Measurements from ENCODE around the gene COL19A1.
"Not testable (repeated sequence)": the region's sequence is repeated elsewhere in the genome, so short reads cannot be mapped to it uniquely, and the experiment has no call there.

The COL19A1 gene

DNA sequence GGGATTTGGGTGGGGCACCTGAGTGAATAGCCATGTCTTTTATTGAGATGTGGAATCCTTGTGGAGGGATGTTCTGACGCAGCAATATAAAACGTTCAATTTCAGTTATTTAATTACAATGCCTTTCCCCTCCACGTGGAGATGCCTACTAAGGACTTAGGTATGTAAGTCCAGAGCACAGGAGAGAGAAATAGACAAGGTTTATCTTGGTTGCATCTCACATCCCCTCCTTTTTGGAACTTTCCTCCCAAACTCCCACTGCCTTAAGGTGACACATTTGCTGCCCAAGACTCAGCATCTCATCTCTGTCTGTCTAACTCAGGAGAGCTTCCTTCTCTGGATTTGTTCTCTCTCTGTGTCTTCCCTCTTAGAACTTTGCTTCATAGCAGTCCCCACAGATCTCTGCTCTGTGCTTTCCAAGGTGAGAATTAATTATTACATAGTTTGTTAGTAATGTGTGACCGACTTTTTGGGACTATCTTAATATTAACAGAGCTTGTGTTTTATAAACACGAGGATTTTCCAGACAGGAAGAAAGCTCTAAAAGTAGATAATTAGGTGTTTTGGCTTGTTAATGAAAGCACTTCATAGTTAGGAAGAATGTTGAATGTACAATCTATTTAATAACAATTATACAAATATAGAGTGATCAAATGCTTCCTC, 52.6 kb downstream of the COL19A1 start:
- Histone ChIP-seq H3K36me3 (replicated peaks; ENCODE audit: insufficient read depth, low read length) (no peaks in the 10 kb centered on the region), H3K4me3 (ENCODE audit: low read length) (no peak overlapping the region), H2AFZ (ENCODE audit: low read length) (no peak overlapping the region), H4K20me1 (ENCODE audit: insufficient read depth, low read length) (no peaks in the 10 kb centered on the region), H3K9me3 (replicated peaks; ENCODE audit: insufficient read depth, low read length) (no peaks in the 10 kb centered on the region), H3K9me2 (replicated peaks; ENCODE audit: insufficient read depth, low read length) (no peaks in the 10 kb centered on the region), H3K27ac (ENCODE audit: low read length) (no peak overlapping the region), H3K9ac (ENCODE audit: low read length) (no peak overlapping the region), H3F3A (ENCODE audit: insufficient read depth, low read length) (no peaks in the 10 kb centered on the region), H3K27me3 (replicated peaks; ENCODE audit: insufficient read depth, low read length) (no peaks in the 10 kb centered on the region), H3K4me1 (ENCODE audit: low read length) (no peaks in the 10 kb centered on the region), H3K79me2 (ENCODE audit: low read length) (no peaks in the 10 kb centered on the region), H3K4me2 (ENCODE audit: low read depth, low read length) (no peak overlapping the region)
- no peak for TF ChIP-seq EZH2 (optimal IDR thresholded peaks at IDR 0.05; ENCODE audit: low read depth, low read length)
- TF ChIP-seq EZH2phosphoT487 (IDR thresholded peaks at IDR 0.05; ENCODE audit: low read length), result no peak
- no peak for TF ChIP-seq CTCF (IDR thresholded peaks at IDR 0.05; ENCODE audit: low read length)
- no peak for DNase-seq

GRCh38 chr6:69921066-69921465, 54.7 kb downstream of the COL19A1 start:
- not testable (repeated sequence) for H3K9me3 ChIP-seq (replicated peaks; ENCODE audit: insufficient read depth, low read length); H3F3A ChIP-seq (ENCODE audit: insufficient read depth, low read length); H3K9me2 ChIP-seq (replicated peaks; ENCODE audit: insufficient read depth, low read length); H3K27ac ChIP-seq (ENCODE audit: low read length); H3K27me3 ChIP-seq (replicated peaks; ENCODE audit: insufficient read depth, low read length); H3K9ac ChIP-seq (ENCODE audit: low read length); H3K79me2 ChIP-seq (ENCODE audit: low read length); H3K4me1 ChIP-seq (ENCODE audit: low read length); H2AFZ ChIP-seq (ENCODE audit: low read length); H4K20me1 ChIP-seq (ENCODE audit: insufficient read depth, low read length); DNase-seq; H3K36me3 ChIP-seq (replicated peaks; ENCODE audit: insufficient read depth, low read length); H3K4me2 ChIP-seq (ENCODE audit: low read depth, low read length); H3K4me3 ChIP-seq (ENCODE audit: low read length)

DNA sequence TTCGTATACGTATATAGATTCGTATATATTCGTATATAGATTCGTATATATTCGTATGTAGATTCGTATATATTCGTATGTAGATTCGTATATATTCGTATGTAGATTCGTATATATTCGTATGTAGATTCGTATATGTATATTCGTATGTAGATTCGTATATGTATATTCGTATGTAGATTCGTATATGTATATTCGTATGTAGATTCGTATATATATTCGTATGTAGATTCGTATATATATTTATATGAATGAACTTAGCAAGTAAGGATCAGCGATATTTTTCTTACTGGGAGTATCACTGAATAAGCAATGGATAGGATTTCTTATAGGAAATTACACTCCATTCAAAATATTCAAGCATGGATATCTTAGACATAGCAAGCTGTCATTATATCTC, 55.3 kb downstream of the COL19A1 start:
- H3K9me2 ChIP-seq (replicated peaks; ENCODE audit: insufficient read depth, low read length); H3K9ac ChIP-seq (ENCODE audit: low read length); H3K36me3 ChIP-seq (replicated peaks; ENCODE audit: insufficient read depth, low read length); H3K27me3 ChIP-seq (replicated peaks; ENCODE audit: insufficient read depth, low read length); H3K4me3 ChIP-seq (ENCODE audit: low read length); H2AFZ ChIP-seq (ENCODE audit: low read length); H3K9me3 ChIP-seq (replicated peaks; ENCODE audit: insufficient read depth, low read length); H3F3A ChIP-seq (ENCODE audit: insufficient read depth, low read length); H3K4me2 ChIP-seq (ENCODE audit: low read depth, low read length); H4K20me1 ChIP-seq (ENCODE audit: insufficient read depth, low read length); H3K27ac ChIP-seq (ENCODE audit: low read length); H3K79me2 ChIP-seq (ENCODE audit: low read length); DNase-seq; H3K4me1 ChIP-seq (ENCODE audit: low read length): not testable (repeated sequence)

DNA sequence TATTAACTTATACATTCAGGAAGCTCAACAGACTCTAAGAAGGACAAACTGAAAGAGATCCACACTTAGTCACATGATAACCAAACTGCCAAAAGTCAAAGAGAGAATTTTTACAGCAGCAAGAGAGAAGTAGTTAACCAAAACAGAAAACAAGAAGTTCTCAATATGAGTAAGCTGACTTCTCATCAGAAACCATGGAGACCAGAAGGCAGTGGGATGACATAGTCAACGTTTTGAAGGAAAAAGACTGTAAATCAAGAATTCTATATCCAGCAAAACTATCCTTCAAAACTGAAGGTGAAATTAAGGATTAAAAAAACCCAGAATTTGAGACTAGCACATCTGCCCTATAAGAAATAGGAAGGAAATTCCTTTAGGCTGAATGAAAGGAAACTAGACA, 60.4 kb downstream of the COL19A1 start:
- H3K4me3 ChIP-seq (ENCODE audit: low read length), result no peak overlapping the region

More for the DNA sequence above, 60.4 kb downstream of the COL19A1 start:
- Histone ChIP-seq H2AFZ (ENCODE audit: low read length) (no peak overlapping the region), H3F3A (ENCODE audit: insufficient read depth, low read length) (no peaks in the 10 kb centered on the region), H4K20me1 (ENCODE audit: insufficient read depth, low read length) (no peaks in the 10 kb centered on the region), H3K36me3 (replicated peaks; ENCODE audit: insufficient read depth, low read length) (no peaks in the 10 kb centered on the region), H3K9me2 (replicated peaks; ENCODE audit: insufficient read depth, low read length) (no peaks in the 10 kb centered on the region), H3K27me3 (replicated peaks; ENCODE audit: insufficient read depth, low read length) (no peaks in the 10 kb centered on the region), H3K4me1 (ENCODE audit: low read length) (no peaks in the 10 kb centered on the region), H3K27ac (ENCODE audit: low read length) (no peak overlapping the region), H3K4me2 (ENCODE audit: low read depth, low read length) (no peak overlapping the region), H3K79me2 (ENCODE audit: low read length) (no peaks in the 10 kb centered on the region), H3K9ac (ENCODE audit: low read length) (no peak overlapping the region), H3K9me3 (replicated peaks; ENCODE audit: insufficient read depth, low read length) (no peaks in the 10 kb centered on the region)
- no peak for TF ChIP-seq EZH2 (optimal IDR thresholded peaks at IDR 0.05; ENCODE audit: low read depth, low read length)
- no peak for TF ChIP-seq EZH2phosphoT487 (IDR thresholded peaks at IDR 0.05; ENCODE audit: low read length)
- no peak for TF ChIP-seq CTCF (IDR thresholded peaks at IDR 0.05; ENCODE audit: low read length)
- no peak for DNase-seq

Data from MM.1S (cell line).